22Rv1 (cell line): ENCODE data around the gene ARID3B.

Experiments used
- CTCF ChIP-seq: fragments of 450-650 bp; IDR thresholded peaks from 2 replicates; pipeline ENCODE4 v1.5.1; 2017; ENCODE audit warnings: mild to moderate bottlenecking
- ZFX ChIP-seq: fragments of 450-650 bp; IDR thresholded peaks from 2 replicates; pipeline ENCODE4 v1.6.1; 2017; ENCODE audit warnings: antibody characterized with exemption, borderline replicate concordance

- TF ChIP-seq CTCF = no peak
- TF ChIP-seq ZFX = no peak
These were observed 20.6 kb upstream of the ARID3B start for GRCh38 chr15:74520407-74520806.
